Spleen (tissue), 11 donors: ENCODE results near the gene SETBP1. TPM values are rescaled to one million over a fixed set of nuclear protein-coding genes. Genes with fewer than 3 reads are reported as not detected.
A peak's percentile ranks its signal among the peaks of the same experiment; 100 is the strongest.

ENCODE experiments used
- DNase-seq: peaks from one replicate; pipeline ENCODE4 v3.0.0-alpha.2; 2020
- H3K27ac ChIP-seq, 8 donors: fragments of 200-600 bp; sonication (generic) in 7 of 8; 1 replicate in 4 of 8; 2 replicates in 4 of 8; pipeline versions ENCODE4 v1.5.0 to v1.8.0; 2016 to 2021; ENCODE audit warnings: inconsistent platforms in 4 of 8, mild to moderate bottlenecking in 4 of 8, moderate library complexity in 1 of 8
- H3K27me3 ChIP-seq, 7 donors: fragments of 200-600 bp; sonication (generic) in 6 of 7; replicated peaks in 1 of 7; 1 replicate in 4 of 7; 2 replicates in 3 of 7; pipeline versions ENCODE4 v1.5.0 to v1.8.0; 2016 to 2021; ENCODE audit warnings: inconsistent platforms in 3 of 7, mild to moderate bottlenecking in 1 of 7
- H3K36me3 ChIP-seq, 6 donors: fragments of 200-600 bp; sonication (generic) in 5 of 6; 1 replicate in 4 of 6; 2 replicates in 2 of 6; pipeline versions ENCODE4 v1.5.0 to v1.8.0; 2016 to 2021; ENCODE audit warnings: inconsistent platforms in 2 of 6
- H3K4me1 ChIP-seq, 6 donors: fragments of 200-600 bp; sonication (generic) in 5 of 6; 1 replicate in 3 of 6; 2 replicates in 3 of 6; pipeline versions ENCODE4 v1.5.0 to v1.8.0; 2016 to 2021; ENCODE audit warnings: inconsistent platforms in 3 of 6
- H3K4me3 ChIP-seq, 8 donors: fragments of 200-600 bp; sonication (generic) in 7 of 8; 1 replicate in 4 of 8; 2 replicates in 4 of 8; pipeline versions ENCODE4 v1.5.0 to v1.8.0; 2016 to 2021; ENCODE audit warnings: inconsistent platforms in 4 of 8, mild to moderate bottlenecking in 4 of 8, moderate library complexity in 2 of 8
- H3K9me3 ChIP-seq, 8 donors: fragments of 200-600 bp; sonication (generic) in 7 of 8; 1 replicate in 4 of 8; 2 replicates in 4 of 8; pipeline versions ENCODE4 v1.5.0 to v1.8.0; 2016 to 2021; ENCODE audit warnings: inconsistent platforms in 4 of 8
- CTCF ChIP-seq, 11 experiments: fragments of 200-600 bp in 7 of 11; fragments of 450-650 bp in 4 of 11; sonication (generic) in 4 of 11; IDR thresholded peaks in 8 of 11; conservative IDR thresholded peaks in 3 of 11; 1 replicate in 7 of 11; 2 replicates in 4 of 11; pipeline versions ENCODE4 v1.4.0 to v1.8.0; 2016 to 2021; ENCODE audit warnings: antibody characterized with exemption in 11 of 11, inconsistent platforms in 4 of 11, mild to moderate bottlenecking in 1 of 11
- POLR2A ChIP-seq, 3 donors: fragments of 450-650 bp; IDR thresholded peaks; one replicate each; pipeline ENCODE4 v1.5.1; 2017; ENCODE audit warnings: antibody characterized with exemption in 3 of 3, mild to moderate bottlenecking in 1 of 3
- POLR2AphosphoS5 ChIP-seq, 3 donors: sonication (generic); formaldehyde crosslinking; IDR thresholded peaks; one replicate each; pipeline ENCODE4 v1.5.1; 2017; ENCODE audit warnings: antibody characterized with exemption in 3 of 3
- WGBS, 5 donors: extraction: QIAGEN DNeasy Blood & Tissue Kit in 3 of 5; methylation state at CpG; one replicate each; pipeline versions ENCODE4 v1.1.5 to v1.1.7; 2013 to 2018; 5-methylcytosine and 5-hydroxymethylcytosine counted together
- intact Hi-C: fragments of 100-400 bp; cut with DNase I; formaldehyde crosslinking; loops from one replicate; pipeline ENCODE4 v1.15.0; 2023; ENCODE audit warnings: low total_unique reads
- polyA plus RNA-seq, 3 donors: library from polyadenylated mRNA; stranded (reverse); fragments of 200-250 nt; gene quantifications; one replicate each; pipeline ENCODE4 v1.2.1, GENCODE V29; 2013
- total RNA-seq, 7 donors: library from RNA; depleted of rRNA in 3 of 7; stranded (reverse); fragments of >200 nt in 3 of 7; fragmentation: NEBNext Ultra II Directional in 4 of 7; extraction: Animal tissue kit (Norgen Biotek cat#: 25700) in 4 of 7; gene quantifications; one replicate each; pipeline versions ENCODE4 v1.1.0 to v1.2.1, GENCODE V29; 2016 to 2021
- donor health status: healthy with polysubstance abuse.
- donor health status: DM: no; HTN: no; CAD: no; lungs with moderate emphysema.
- donor health status: DM: no; HTN: no; CAD: no.
- donor health status: Bipolar disorder and iron deficiency.
- donor health status: healthy.
- donor health status: DM: no; HTN: no; CAD: no.
- donor health status: DM: yes; HTN: yes; CAD: no.

The SETBP1 gene
- total and polyA plus RNA-seq, 10 donors: 2.0 to 50.7 (median 33.1) TPM

GRCh38 chr18:44935455-44935854, 254.8 kb downstream of the SETBP1 start:
- intact Hi-C loops: no loop called here
- Histone ChIP-seq H3K36me3 (no peaks in the 10 kb centered on the region), H3K27ac (no peak overlapping the region), H3K9me3 (peaks cover 0 to 29% (median 20%) of the 10 kb centered on the region in 8 donors), H3K27me3 (peaks cover 0 to 3% (median 0%) of the 10 kb centered on the region in 7 donors), H3K4me3 (no peak overlapping the region), H3K4me1 (peaks cover 0 to 13% (median 4%) of the 10 kb centered on the region in 6 donors)
- TF ChIP-seq POLR2A (IDR thresholded peaks at IDR 0.05): no peak
- TF ChIP-seq CTCF (IDR thresholded peaks at IDR 0.05 in 8 of 11, conservative IDR thresholded peaks at IDR 0.05 in 3 of 11): no peak
- no peak for TF ChIP-seq POLR2AphosphoS5 (IDR thresholded peaks at IDR 0.05)
- no peak for DNase-seq

DNA sequence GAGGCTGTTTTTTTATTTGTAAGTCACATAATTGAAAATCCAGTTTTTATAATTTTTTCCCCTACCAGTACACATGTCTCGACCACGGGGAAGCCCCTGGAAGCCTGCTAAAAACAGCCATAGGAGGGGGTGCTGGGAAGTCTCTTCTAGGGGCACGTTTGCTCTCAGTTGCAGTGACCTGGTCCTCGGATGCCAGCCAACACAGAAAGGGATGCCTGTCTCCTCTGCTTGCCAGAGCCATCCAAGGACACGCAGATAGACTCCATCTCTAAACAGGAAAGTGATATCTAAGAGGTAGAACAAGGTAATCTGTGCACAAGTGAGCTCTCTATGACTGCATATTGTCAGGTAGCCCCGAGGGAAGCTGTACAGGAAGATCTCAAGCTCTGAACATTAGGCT, 255.8 kb downstream of the SETBP1 start:
- TF ChIP-seq CTCF (IDR thresholded peaks at IDR 0.05 in 8 of 11, conservative IDR thresholded peaks at IDR 0.05 in 3 of 11) (no peak), POLR2AphosphoS5 (IDR thresholded peaks at IDR 0.05) (no peak), POLR2A (IDR thresholded peaks at IDR 0.05) (no peak)
- intact Hi-C loops: no loop called here
- no peak for DNase-seq
- 61 to 76% (median 74%) methylated on average over 6 of the region's 6 CpGs for WGBS, 5 donors
- Histone ChIP-seq H3K9me3 (peaks cover 0 to 27% (median 17%) of the 10 kb centered on the region in 8 donors), H3K27me3 (peaks cover 0 to 3% (median 0%) of the 10 kb centered on the region in 7 donors), H3K4me1 (peaks cover 0 to 13% (median 4%) of the 10 kb centered on the region in 6 donors), H3K27ac (no peak overlapping the region), H3K36me3 (no peaks in the 10 kb centered on the region), H3K4me3 (no peak overlapping the region)

DNA sequence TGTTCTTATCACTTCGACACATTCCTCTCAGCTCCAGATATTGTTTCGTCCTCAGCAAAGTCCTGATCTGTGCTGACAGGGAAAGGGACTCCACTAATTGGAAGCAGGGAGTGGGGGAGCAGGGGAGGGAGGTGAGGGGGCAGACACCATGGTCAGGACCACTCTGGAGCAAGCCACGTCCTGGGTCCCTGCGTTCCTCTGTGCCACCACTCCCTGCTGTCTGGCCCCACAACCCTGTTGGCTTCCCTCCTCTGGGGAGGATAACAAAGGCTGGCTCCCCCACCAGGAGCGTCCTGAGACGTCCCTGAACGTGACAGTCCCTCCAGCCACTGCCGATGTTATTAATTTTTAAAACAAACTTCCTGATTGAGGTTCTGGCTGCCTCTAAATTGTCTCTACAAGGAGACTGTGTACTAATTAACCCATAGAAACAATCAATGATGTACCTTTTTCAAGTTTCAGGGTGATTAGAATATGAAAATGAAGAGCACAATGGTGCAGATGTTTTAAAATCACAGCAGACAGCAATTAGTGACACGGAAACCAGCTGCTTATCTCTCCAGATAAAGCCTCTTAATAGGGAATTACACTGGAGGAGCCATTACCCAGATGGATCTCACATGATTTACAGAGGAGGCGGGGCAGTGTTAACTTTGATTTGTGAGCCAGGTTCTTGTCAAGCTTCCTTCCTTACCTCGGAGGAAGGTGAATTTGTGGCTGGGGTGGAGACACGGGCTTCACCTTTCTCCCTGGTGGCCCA, 257.5 kb downstream of the SETBP1 start:
- DNase-seq: no peak
- Histone ChIP-seq H3K27ac (no peak overlapping the region), H3K4me3 (peak overlapping the region in 2 of 8 donors; percentile 16 to 42), H3K36me3 (no peaks in the 10 kb centered on the region), H3K4me1 (peaks cover 0 to 18% (median 6%) of the 10 kb centered on the region in 6 donors), H3K27me3 (peaks cover 0 to 3% (median 0%) of the 10 kb centered on the region in 7 donors), H3K9me3 (peaks cover 0 to 10% (median 8%) of the 10 kb centered on the region in 8 donors)
- WGBS, 5 donors: 54 to 69% (median 60%) methylated on average over 12 of the region's 12 CpGs
- intact Hi-C loops: no loop called here
- TF ChIP-seq POLR2AphosphoS5 (IDR thresholded peaks at IDR 0.05) (no peak), POLR2A (IDR thresholded peaks at IDR 0.05) (no peak), CTCF (IDR thresholded peaks at IDR 0.05 in 8 of 11, conservative IDR thresholded peaks at IDR 0.05 in 3 of 11) (no peak)
